WI38 (cell line): ENCODE measurements around the gene ZNF782.

Source experiments
- H3K4me3 ChIP-seq: 2 replicates; pipeline ENCODE4 v1.5.1; 2011; ENCODE audit warnings: low read depth, mild to moderate bottlenecking, control low read depth, low read length
- CTCF ChIP-seq: IDR thresholded peaks from 2 replicates; pipeline ENCODE4 v1.5.1; 2012; ENCODE audit warnings: low read depth, mild to moderate bottlenecking, control low read depth, low read length

The ZNF782 gene

DNA sequence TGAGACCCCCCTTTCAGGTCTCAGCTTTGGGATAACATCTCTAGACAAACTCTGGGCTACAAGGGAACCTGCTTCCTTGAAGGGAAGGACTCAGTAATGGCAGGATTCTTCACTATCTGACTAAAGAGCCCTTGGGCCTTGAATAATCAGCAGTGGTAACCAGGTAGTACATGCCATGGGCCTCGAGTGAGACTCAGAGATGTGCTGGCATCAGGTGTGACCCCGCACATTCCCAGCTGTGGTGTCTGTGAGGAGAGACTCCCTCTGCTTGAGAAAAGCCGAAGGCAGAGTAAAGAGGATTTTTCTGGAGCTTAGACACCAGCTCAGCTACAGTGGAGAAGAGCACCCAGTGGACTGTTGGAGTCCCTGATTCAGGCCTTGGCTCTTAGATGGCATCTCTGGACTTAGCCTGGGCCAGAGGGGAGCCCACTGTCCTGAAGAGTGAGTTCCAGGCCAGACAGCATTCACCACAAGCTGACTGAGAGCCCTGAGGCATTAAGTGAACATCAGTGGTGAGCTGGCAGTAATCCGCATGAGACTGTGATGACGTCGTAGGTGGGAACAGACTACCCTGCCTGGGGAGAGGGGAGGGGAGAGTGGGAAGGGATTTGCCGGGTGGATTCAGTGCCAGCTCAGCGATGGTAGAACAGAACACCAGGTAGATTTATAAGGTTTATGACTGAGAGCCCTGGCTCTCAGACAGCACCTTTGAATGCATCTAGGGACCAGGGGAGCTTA, 5.3 kb upstream of the ZNF782 start:
- H3K4me3 ChIP-seq, result no peak overlapping the region
- TF ChIP-seq CTCF, result no peak

GRCh38 chr9:96858670-96859069, 4.4 kb upstream of the ZNF782 start:
- H3K4me3 ChIP-seq, result no peak overlapping the region
- TF ChIP-seq CTCF, result no peak

GRCh38 chr9:96858018-96858573, 3.8 kb upstream of the ZNF782 start:
- no peak overlapping the region for H3K4me3 ChIP-seq
- no peak for TF ChIP-seq CTCF

- peak; percentile 95 for TF ChIP-seq CTCF
- no peak overlapping the region for H3K4me3 ChIP-seq
These were observed 2.3 kb upstream of the ZNF782 start for GRCh38 chr9:96856363-96857286.

DNA sequence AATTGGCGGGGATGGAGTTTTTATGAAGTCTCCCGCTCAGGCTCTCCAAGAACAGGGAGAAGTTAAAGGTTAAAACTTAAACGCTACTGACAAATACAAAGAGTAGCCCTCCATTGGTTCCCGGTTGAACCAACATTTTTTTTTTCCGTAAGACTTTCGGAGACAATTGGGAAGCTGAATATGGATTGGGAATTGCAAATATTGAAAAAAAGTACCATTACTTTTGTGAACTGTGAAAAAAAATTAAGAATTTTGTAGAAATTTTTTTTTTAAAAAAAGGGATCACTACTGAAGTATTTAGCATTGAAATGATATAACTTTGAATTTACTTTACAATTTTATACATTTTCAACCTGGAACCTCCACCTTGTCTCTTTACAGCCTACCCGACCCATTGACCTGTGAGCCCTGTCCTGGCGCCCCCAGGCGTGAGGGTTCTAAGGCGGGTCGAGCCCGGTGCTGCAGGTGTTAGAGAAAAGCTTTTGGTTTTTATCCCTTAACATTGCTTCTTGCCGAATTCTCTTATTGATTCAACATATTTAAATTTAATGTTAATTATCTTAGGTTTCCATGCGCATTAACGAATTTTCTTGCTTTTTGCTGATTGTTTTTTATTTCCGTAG, 448 bp upstream of the ZNF782 start:
- peak overlapping the region; percentile 73 for H3K4me3 ChIP-seq
- TF ChIP-seq CTCF, result no peak

GRCh38 chr9:96852676-96853075, 1.6 kb downstream of the ZNF782 start:
- TF ChIP-seq CTCF, result no peak
- H3K4me3 ChIP-seq, result peak overlapping the region; percentile 73; the same call in 1 of the 2 replicates
